Measurements from ENCODE around the gene GPRIN3.

DNA sequence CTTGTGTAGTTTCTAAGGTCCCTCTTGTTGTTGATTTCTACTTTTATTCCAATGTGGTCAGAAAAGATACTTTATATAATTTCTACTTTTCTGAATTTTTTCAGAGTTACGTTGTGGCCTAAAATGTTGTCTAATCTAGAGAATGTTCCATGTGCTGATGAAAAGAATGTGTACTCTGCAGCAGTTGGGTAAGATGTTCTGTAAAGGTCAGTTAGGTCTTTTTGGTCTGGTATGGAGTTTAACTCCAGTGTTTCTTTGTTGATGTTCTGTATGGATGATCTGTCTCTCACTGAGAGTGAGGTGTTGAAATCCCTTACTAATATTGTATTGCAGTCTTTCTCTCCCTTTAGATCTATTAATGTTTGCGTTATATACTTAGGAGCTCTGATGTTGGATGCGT lies 37.0 kb upstream of the GPRIN3 start:
- TF ChIP-seq POLR2A (IDR thresholded peaks at IDR 0.05): no peak
- TF ChIP-seq, protein P1, sequence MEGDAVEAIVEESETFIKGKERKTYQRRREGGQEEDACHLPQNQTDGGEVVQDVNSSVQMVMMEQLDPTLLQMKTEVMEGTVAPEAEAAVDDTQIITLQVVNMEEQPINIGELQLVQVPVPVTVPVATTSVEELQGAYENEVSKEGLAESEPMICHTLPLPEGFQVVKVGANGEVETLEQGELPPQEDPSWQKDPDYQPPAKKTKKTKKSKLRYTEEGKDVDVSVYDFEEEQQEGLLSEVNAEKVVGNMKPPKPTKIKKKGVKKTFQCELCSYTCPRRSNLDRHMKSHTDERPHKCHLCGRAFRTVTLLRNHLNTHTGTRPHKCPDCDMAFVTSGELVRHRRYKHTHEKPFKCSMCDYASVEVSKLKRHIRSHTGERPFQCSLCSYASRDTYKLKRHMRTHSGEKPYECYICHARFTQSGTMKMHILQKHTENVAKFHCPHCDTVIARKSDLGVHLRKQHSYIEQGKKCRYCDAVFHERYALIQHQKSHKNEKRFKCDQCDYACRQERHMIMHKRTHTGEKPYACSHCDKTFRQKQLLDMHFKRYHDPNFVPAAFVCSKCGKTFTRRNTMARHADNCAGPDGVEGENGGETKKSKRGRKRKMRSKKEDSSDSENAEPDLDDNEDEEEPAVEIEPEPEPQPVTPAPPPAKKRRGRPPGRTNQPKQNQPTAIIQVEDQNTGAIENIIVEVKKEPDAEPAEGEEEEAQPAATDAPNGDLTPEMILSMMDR (IDR thresholded peaks at IDR 0.05): no peak
